ENCODE results near the gene FASN.

FASN gene

GRCh38 chr17:82083533-82084359, 14.3 kb downstream of the FASN start:
- H3K9me3 ChIP-seq (ENCODE audit: insufficient read depth, low read depth, low read length) = no peaks in the 10 kb centered on the region
- no peaks in the 10 kb centered on the region for H3K27me3 ChIP-seq (ENCODE audit: insufficient read depth, low read length)
- H3K4me3 ChIP-seq (ENCODE audit: low read length) = no peak overlapping the region
- peaks cover 96% of the 10 kb centered on the region for H3K36me3 ChIP-seq (ENCODE audit: insufficient read depth, low read depth, low read length)
- H3K27ac ChIP-seq (ENCODE audit: low read length) = no peak overlapping the region
- no peaks in the 10 kb centered on the region for H3K4me1 ChIP-seq (ENCODE audit: insufficient read depth, low read length)
- no peak overlapping the region for H3K9ac ChIP-seq (ENCODE audit: low read depth, low read length)

GRCh38 chr17:82083009-82083408, 15.0 kb downstream of the FASN start:
- H3K27ac ChIP-seq (ENCODE audit: low read length) = no peak overlapping the region
- no peaks in the 10 kb centered on the region for H3K4me1 ChIP-seq (ENCODE audit: insufficient read depth, low read length)
- H3K9me3 ChIP-seq (ENCODE audit: insufficient read depth, low read depth, low read length) = no peaks in the 10 kb centered on the region
- peaks cover 93% of the 10 kb centered on the region for H3K36me3 ChIP-seq (ENCODE audit: insufficient read depth, low read depth, low read length)
- H3K9ac ChIP-seq (ENCODE audit: low read depth, low read length) = no peak overlapping the region
- no peak overlapping the region for H3K4me3 ChIP-seq (ENCODE audit: low read length)
- no peaks in the 10 kb centered on the region for H3K27me3 ChIP-seq (ENCODE audit: insufficient read depth, low read length)

- Histone ChIP-seq H3K4me3 (ENCODE audit: low read length) (no peak overlapping the region), H3K9me3 (ENCODE audit: insufficient read depth, low read depth, low read length) (no peaks in the 10 kb centered on the region), H3K27ac (ENCODE audit: low read length) (no peak overlapping the region), H3K36me3 (ENCODE audit: insufficient read depth, low read depth, low read length) (peaks cover 92% of the 10 kb centered on the region), H3K9ac (ENCODE audit: low read depth, low read length) (no peak overlapping the region), H3K4me1 (ENCODE audit: insufficient read depth, low read length) (no peaks in the 10 kb centered on the region), H3K27me3 (ENCODE audit: insufficient read depth, low read length) (no peaks in the 10 kb centered on the region)
Observed at GRCh38 chr17:82082456-82082855, 15.6 kb downstream of the FASN start.

- H3K27me3 ChIP-seq (ENCODE audit: insufficient read depth, low read length) = no peaks in the 10 kb centered on the region
- no peak overlapping the region for H3K4me3 ChIP-seq (ENCODE audit: low read length)
- H3K9ac ChIP-seq (ENCODE audit: low read depth, low read length) = no peak overlapping the region
- H3K9me3 ChIP-seq (ENCODE audit: insufficient read depth, low read depth, low read length) = no peaks in the 10 kb centered on the region
- H3K36me3 ChIP-seq (ENCODE audit: insufficient read depth, low read depth, low read length) = peaks cover 87% of the 10 kb centered on the region
- H3K4me1 ChIP-seq (ENCODE audit: insufficient read depth, low read length) = no peaks in the 10 kb centered on the region
- H3K27ac ChIP-seq (ENCODE audit: low read length) = no peak overlapping the region
Observed at GRCh38 chr17:82081966-82082365, 16.1 kb downstream of the FASN start.

GRCh38 chr17:82081546-82081945, 16.5 kb downstream of the FASN start:
- no peak overlapping the region for H3K27ac ChIP-seq (ENCODE audit: low read length)
- no peak overlapping the region for H3K9ac ChIP-seq (ENCODE audit: low read depth, low read length)
- no peaks in the 10 kb centered on the region for H3K27me3 ChIP-seq (ENCODE audit: insufficient read depth, low read length)
- H3K36me3 ChIP-seq (ENCODE audit: insufficient read depth, low read depth, low read length) = peaks cover 83% of the 10 kb centered on the region
- H3K9me3 ChIP-seq (ENCODE audit: insufficient read depth, low read depth, low read length) = no peaks in the 10 kb centered on the region
- no peaks in the 10 kb centered on the region for H3K4me1 ChIP-seq (ENCODE audit: insufficient read depth, low read length)
- no peak overlapping the region for H3K4me3 ChIP-seq (ENCODE audit: low read length)

- Histone ChIP-seq H3K9ac (ENCODE audit: low read depth, low read length) (no peak overlapping the region), H3K27me3 (ENCODE audit: insufficient read depth, low read length) (no peaks in the 10 kb centered on the region), H3K9me3 (ENCODE audit: insufficient read depth, low read depth, low read length) (no peaks in the 10 kb centered on the region), H3K4me3 (ENCODE audit: low read length) (no peak overlapping the region), H3K36me3 (ENCODE audit: insufficient read depth, low read depth, low read length) (peaks cover 76% of the 10 kb centered on the region), H3K27ac (ENCODE audit: low read length) (no peak overlapping the region), H3K4me1 (ENCODE audit: insufficient read depth, low read length) (no peaks in the 10 kb centered on the region)
Observed at GRCh38 chr17:82080789-82081464, 17.1 kb downstream of the FASN start.

- no peaks in the 10 kb centered on the region for H3K27me3 ChIP-seq (ENCODE audit: insufficient read depth, low read length)
- H3K4me1 ChIP-seq (ENCODE audit: insufficient read depth, low read length) = no peaks in the 10 kb centered on the region
- no peaks in the 10 kb centered on the region for H3K9me3 ChIP-seq (ENCODE audit: insufficient read depth, low read depth, low read length)
- H3K4me3 ChIP-seq (ENCODE audit: low read length) = no peak overlapping the region
- no peak overlapping the region for H3K27ac ChIP-seq (ENCODE audit: low read length)
- H3K9ac ChIP-seq (ENCODE audit: low read depth, low read length) = no peak overlapping the region
- H3K36me3 ChIP-seq (ENCODE audit: insufficient read depth, low read depth, low read length) = peaks cover 69% of the 10 kb centered on the region
Observed at GRCh38 chr17:82080048-82080788, 17.8 kb downstream of the FASN start.

- H3K9ac ChIP-seq (ENCODE audit: low read depth, low read length) = no peak overlapping the region
- no peak overlapping the region for H3K27ac ChIP-seq (ENCODE audit: low read length)
- H3K36me3 ChIP-seq (ENCODE audit: insufficient read depth, low read depth, low read length) = peaks cover 59% of the 10 kb centered on the region
- H3K27me3 ChIP-seq (ENCODE audit: insufficient read depth, low read length) = no peaks in the 10 kb centered on the region; the same call in 1 of the 2 replicates
- H3K4me3 ChIP-seq (ENCODE audit: low read length) = no peak overlapping the region
- no peaks in the 10 kb centered on the region for H3K9me3 ChIP-seq (ENCODE audit: insufficient read depth, low read depth, low read length)
- no peaks in the 10 kb centered on the region for H3K4me1 ChIP-seq (ENCODE audit: insufficient read depth, low read length)
Observed at GRCh38 chr17:82079001-82079677, 18.9 kb downstream of the FASN start.

- Histone ChIP-seq H3K4me1 (ENCODE audit: insufficient read depth, low read length) (no peaks in the 10 kb centered on the region), H3K9ac (ENCODE audit: low read depth, low read length) (no peak overlapping the region), H3K27me3 (ENCODE audit: insufficient read depth, low read length) (peaks cover 3% of the 10 kb centered on the region; the same call in 1 of the 2 replicates), H3K36me3 (ENCODE audit: insufficient read depth, low read depth, low read length) (peaks cover 52% of the 10 kb centered on the region), H3K4me3 (ENCODE audit: low read length) (no peak overlapping the region), H3K9me3 (ENCODE audit: insufficient read depth, low read depth, low read length) (no peaks in the 10 kb centered on the region), H3K27ac (ENCODE audit: low read length) (no peak overlapping the region)
Observed at GRCh38 chr17:82078433-82078832, 19.6 kb downstream of the FASN start.

GRCh38 chr17:82077617-82078358, 20.2 kb downstream of the FASN start:
- Histone ChIP-seq H3K9ac (ENCODE audit: low read depth, low read length) (no peak overlapping the region), H3K9me3 (ENCODE audit: insufficient read depth, low read depth, low read length) (no peaks in the 10 kb centered on the region), H3K36me3 (ENCODE audit: insufficient read depth, low read depth, low read length) (peaks cover 45% of the 10 kb centered on the region), H3K27me3 (ENCODE audit: insufficient read depth, low read length) (peaks cover 5% of the 10 kb centered on the region; the same call in 1 of the 2 replicates), H3K4me3 (ENCODE audit: low read length) (no peak overlapping the region), H3K4me1 (ENCODE audit: insufficient read depth, low read length) (no peaks in the 10 kb centered on the region), H3K27ac (ENCODE audit: low read length) (no peak overlapping the region)
